ENCODE data around the gene DPF1.

The DPF1 gene

GRCh38 chr19:38201731-38202130, 22.3 kb downstream of the DPF1 start:
- Mint-ChIP-seq H3K4me3 (no peak overlapping the region), H3K36me3 (peaks cover 13% of the 10 kb centered on the region), H3K27ac (no peak overlapping the region), H3K4me1 (no peaks in the 10 kb centered on the region), H3K9me3 (no peaks in the 10 kb centered on the region)
- ATAC-seq: no peak
- DNase-seq (ENCODE audit: low spot score in 2 of 2): no peak

GRCh38 chr19:38199340-38199739, 24.7 kb downstream of the DPF1 start:
- no peak for DNase-seq (ENCODE audit: low spot score in 2 of 2)
- no peak for ATAC-seq
- no peak overlapping the region for H3K27ac Mint-ChIP-seq
- H3K4me3 Mint-ChIP-seq: no peak overlapping the region
- H3K9me3 Mint-ChIP-seq: no peaks in the 10 kb centered on the region
- peaks cover 8% of the 10 kb centered on the region for H3K36me3 Mint-ChIP-seq
- no peaks in the 10 kb centered on the region for H3K4me1 Mint-ChIP-seq

- no peak overlapping the region for H3K4me3 Mint-ChIP-seq
- H3K36me3 Mint-ChIP-seq: peaks cover 5% of the 10 kb centered on the region
- no peak overlapping the region for H3K27ac Mint-ChIP-seq
- no peaks in the 10 kb centered on the region for H3K4me1 Mint-ChIP-seq
- ATAC-seq: no peak
- DNase-seq (ENCODE audit: low spot score in 2 of 2): no peak
- H3K9me3 Mint-ChIP-seq: no peaks in the 10 kb centered on the region
These were observed 25.9 kb downstream of the DPF1 start for GRCh38 chr19:38197937-38198704.

- DNase-seq (ENCODE audit: low spot score in 2 of 2) (no peak), ATAC-seq (no peak)
- Mint-ChIP-seq H3K9me3 (no peaks in the 10 kb centered on the region), H3K4me1 (no peaks in the 10 kb centered on the region), H3K27ac (peak overlapping the region; percentile 50), H3K4me3 (no peak overlapping the region), H3K36me3 (no peaks in the 10 kb centered on the region)
These were observed 26.9 kb downstream of the DPF1 start for GRCh38 chr19:38196948-38197656.

GRCh38 chr19:38196245-38196837, 27.7 kb downstream of the DPF1 start:
- no peak overlapping the region for H3K4me3 Mint-ChIP-seq
- H3K9me3 Mint-ChIP-seq: no peaks in the 10 kb centered on the region
- no peaks in the 10 kb centered on the region for H3K4me1 Mint-ChIP-seq
- H3K36me3 Mint-ChIP-seq: no peaks in the 10 kb centered on the region
- no peak for ATAC-seq
- H3K27ac Mint-ChIP-seq: peak overlapping the region; percentile 50
- DNase-seq (ENCODE audit: low spot score in 2 of 2): no peak

GRCh38 chr19:38195237-38195636, 28.8 kb downstream of the DPF1 start:
- Mint-ChIP-seq H3K4me3 (no peak overlapping the region), H3K27ac (no peak overlapping the region), H3K9me3 (no peaks in the 10 kb centered on the region), H3K36me3 (no peaks in the 10 kb centered on the region), H3K4me1 (peaks cover 1% of the 10 kb centered on the region)
- DNase-seq (ENCODE audit: low spot score in 2 of 2): no peak
- ATAC-seq: no peak

GRCh38 chr19:38194061-38194701, 29.8 kb downstream of the DPF1 start:
- H3K27ac Mint-ChIP-seq: no peak overlapping the region
- peaks cover 6% of the 10 kb centered on the region for H3K4me1 Mint-ChIP-seq
- no peak overlapping the region for H3K4me3 Mint-ChIP-seq
- ATAC-seq: no peak
- no peaks in the 10 kb centered on the region for H3K36me3 Mint-ChIP-seq
- no peak for DNase-seq (ENCODE audit: low spot score in 2 of 2)
- H3K9me3 Mint-ChIP-seq: no peaks in the 10 kb centered on the region

GRCh38 chr19:38193445-38193844, 30.6 kb downstream of the DPF1 start:
- no peak overlapping the region for H3K27ac Mint-ChIP-seq
- H3K4me1 Mint-ChIP-seq: peaks cover 6% of the 10 kb centered on the region
- DNase-seq (ENCODE audit: low spot score in 2 of 2) (no peak), ATAC-seq (no peak)
- no peaks in the 10 kb centered on the region for H3K36me3 Mint-ChIP-seq
- no peak overlapping the region for H3K4me3 Mint-ChIP-seq
- no peaks in the 10 kb centered on the region for H3K9me3 Mint-ChIP-seq

GRCh38 chr19:38191747-38192146, 32.3 kb downstream of the DPF1 start:
- H3K27ac Mint-ChIP-seq: no peak overlapping the region
- H3K4me3 Mint-ChIP-seq: no peak overlapping the region
- no peaks in the 10 kb centered on the region for H3K9me3 Mint-ChIP-seq
- peaks cover 6% of the 10 kb centered on the region for H3K4me1 Mint-ChIP-seq
- no peak for DNase-seq (ENCODE audit: low spot score in 2 of 2)
- ATAC-seq: no peak
- H3K36me3 Mint-ChIP-seq: no peaks in the 10 kb centered on the region

GRCh38 chr19:38190793-38191192, 33.2 kb downstream of the DPF1 start:
- no peak for ATAC-seq
- Mint-ChIP-seq H3K36me3 (no peaks in the 10 kb centered on the region), H3K4me3 (no peak overlapping the region), H3K9me3 (no peaks in the 10 kb centered on the region), H3K27ac (no peak overlapping the region), H3K4me1 (peaks cover 6% of the 10 kb centered on the region)
- DNase-seq (ENCODE audit: low spot score in 2 of 2): no peak

- Mint-ChIP-seq H3K27ac (no peak overlapping the region), H3K4me3 (no peak overlapping the region), H3K4me1 (peaks cover 6% of the 10 kb centered on the region), H3K9me3 (no peaks in the 10 kb centered on the region), H3K36me3 (peaks cover under 1% of the 10 kb centered on the region)
- ATAC-seq (peak; percentile 57), DNase-seq (ENCODE audit: low spot score in 2 of 2) (no peak)
These were observed 34.0 kb downstream of the DPF1 start for GRCh38 chr19:38190061-38190460.

- Mint-ChIP-seq H3K27ac (no peak overlapping the region), H3K4me1 (peaks cover 13% of the 10 kb centered on the region), H3K4me3 (no peak overlapping the region), H3K9me3 (no peaks in the 10 kb centered on the region), H3K36me3 (peaks cover 6% of the 10 kb centered on the region)
- ATAC-seq: no peak
- no peak for DNase-seq (ENCODE audit: low spot score in 2 of 2)
These were observed 38.5 kb downstream of the DPF1 start for GRCh38 chr19:38185562-38185961.

- no peak overlapping the region for H3K4me3 Mint-ChIP-seq
- ATAC-seq (no peak), DNase-seq (ENCODE audit: low spot score in 2 of 2) (no peak)
- H3K4me1 Mint-ChIP-seq: peaks cover 7% of the 10 kb centered on the region
- peak overlapping the region; percentile 12 for H3K27ac Mint-ChIP-seq
- peaks cover 6% of the 10 kb centered on the region for H3K36me3 Mint-ChIP-seq
- no peaks in the 10 kb centered on the region for H3K9me3 Mint-ChIP-seq
These were observed 39.2 kb downstream of the DPF1 start for GRCh38 chr19:38184815-38185214.

GRCh38 chr19:38183251-38183897, 40.6 kb downstream of the DPF1 start:
- DNase-seq (ENCODE audit: low spot score in 2 of 2) (no peak), ATAC-seq (no peak)
- peaks cover 6% of the 10 kb centered on the region for H3K4me1 Mint-ChIP-seq
- no peak overlapping the region for H3K27ac Mint-ChIP-seq
- H3K9me3 Mint-ChIP-seq: peaks cover 2% of the 10 kb centered on the region
- peaks cover 6% of the 10 kb centered on the region for H3K36me3 Mint-ChIP-seq
- no peak overlapping the region for H3K4me3 Mint-ChIP-seq

- Mint-ChIP-seq H3K4me3 (no peak overlapping the region), H3K27ac (peak overlapping the region; percentile 45), H3K4me1 (peaks cover 6% of the 10 kb centered on the region), H3K36me3 (peaks cover 6% of the 10 kb centered on the region), H3K9me3 (peaks cover 2% of the 10 kb centered on the region)
- DNase-seq (ENCODE audit: low spot score in 2 of 2) (no peak), ATAC-seq (no peak)
These were observed 41.3 kb downstream of the DPF1 start for GRCh38 chr19:38182536-38183210.

Measured in stimulated activated effector memory CD8-positive, alpha-beta T cell treated with anti-CD3 and anti-CD28 coated beads, Interleukin-12 subunit alpha, Interleukin-12 subunit beta, amount 100 ng/mL, for 72 hours (primary cell).